ENCODE data around the gene TBC1D2. TPM values are rescaled to one million over a fixed set of nuclear protein-coding genes. Genes with fewer than 3 reads are reported as not detected.

Gene TBC1D2
- total and polyA plus RNA-seq, 10 of the 15 experiments (the other 5 are each of a cell fraction or from before 2014, with no cell fraction given), result 0.04 to 1.6 (median 1.1) TPM

- RAD21 ChIA-PET (ENCODE audit: unreplicated experiment), result no interaction called here
- H3K4me2 ChIP-seq (ENCODE audit: control insufficient read depth, insufficient read depth), result no peak overlapping the region
- in situ Hi-C loops (cut with MboI), result no loop called here
- no peaks in the 10 kb centered on the region for H3K9me3 ChIP-seq (replicated peaks; ENCODE audit: control insufficient read depth, insufficient read depth, low read length)
- H3K27ac ChIP-seq (ENCODE audit: control insufficient read depth, insufficient read depth), result no peak overlapping the region
- H3K4me1 ChIP-seq (ENCODE audit: control insufficient read depth, insufficient read depth, low read length), result peaks cover 18% of the 10 kb centered on the region
- TF ChIP-seq NFYA (IDR thresholded peaks at IDR 0.05; ENCODE audit: borderline replicate concordance, low read depth, low read length) (no peak), SMAD5 (IDR thresholded peaks at IDR 0.05; ENCODE audit: low read depth) (no peak), RB1 (IDR thresholded peaks at IDR 0.05; ENCODE audit: borderline replicate concordance) (no peak), STAT3 (IDR thresholded peaks at IDR 0.05; ENCODE audit: low read depth, low read length) (no peak), WRNIP1 (IDR thresholded peaks at IDR 0.05; ENCODE audit: borderline replicate concordance, low read depth, low read length) (no peak), GATAD2B (conservative IDR thresholded peaks at IDR 0.05; ENCODE audit: low read depth) (no peak), CBX3 (IDR thresholded peaks at IDR 0.05; ENCODE audit: borderline replicate concordance, low read depth) (no peak), TCF12 (IDR thresholded peaks at IDR 0.05; ENCODE audit: low read depth, low read length) (no peak), CHD1 (IDR thresholded peaks at IDR 0.05; ENCODE audit: low read depth, low read length) (no peak), NFXL1 (IDR thresholded peaks at IDR 0.05; ENCODE audit: borderline replicate concordance) (no peak), TARDBP (IDR thresholded peaks at IDR 0.05; ENCODE audit: borderline replicate concordance) (no peak), ZNF24 (IDR thresholded peaks at IDR 0.05) (no peak)
- TF ChIP-seq, protein P1, sequence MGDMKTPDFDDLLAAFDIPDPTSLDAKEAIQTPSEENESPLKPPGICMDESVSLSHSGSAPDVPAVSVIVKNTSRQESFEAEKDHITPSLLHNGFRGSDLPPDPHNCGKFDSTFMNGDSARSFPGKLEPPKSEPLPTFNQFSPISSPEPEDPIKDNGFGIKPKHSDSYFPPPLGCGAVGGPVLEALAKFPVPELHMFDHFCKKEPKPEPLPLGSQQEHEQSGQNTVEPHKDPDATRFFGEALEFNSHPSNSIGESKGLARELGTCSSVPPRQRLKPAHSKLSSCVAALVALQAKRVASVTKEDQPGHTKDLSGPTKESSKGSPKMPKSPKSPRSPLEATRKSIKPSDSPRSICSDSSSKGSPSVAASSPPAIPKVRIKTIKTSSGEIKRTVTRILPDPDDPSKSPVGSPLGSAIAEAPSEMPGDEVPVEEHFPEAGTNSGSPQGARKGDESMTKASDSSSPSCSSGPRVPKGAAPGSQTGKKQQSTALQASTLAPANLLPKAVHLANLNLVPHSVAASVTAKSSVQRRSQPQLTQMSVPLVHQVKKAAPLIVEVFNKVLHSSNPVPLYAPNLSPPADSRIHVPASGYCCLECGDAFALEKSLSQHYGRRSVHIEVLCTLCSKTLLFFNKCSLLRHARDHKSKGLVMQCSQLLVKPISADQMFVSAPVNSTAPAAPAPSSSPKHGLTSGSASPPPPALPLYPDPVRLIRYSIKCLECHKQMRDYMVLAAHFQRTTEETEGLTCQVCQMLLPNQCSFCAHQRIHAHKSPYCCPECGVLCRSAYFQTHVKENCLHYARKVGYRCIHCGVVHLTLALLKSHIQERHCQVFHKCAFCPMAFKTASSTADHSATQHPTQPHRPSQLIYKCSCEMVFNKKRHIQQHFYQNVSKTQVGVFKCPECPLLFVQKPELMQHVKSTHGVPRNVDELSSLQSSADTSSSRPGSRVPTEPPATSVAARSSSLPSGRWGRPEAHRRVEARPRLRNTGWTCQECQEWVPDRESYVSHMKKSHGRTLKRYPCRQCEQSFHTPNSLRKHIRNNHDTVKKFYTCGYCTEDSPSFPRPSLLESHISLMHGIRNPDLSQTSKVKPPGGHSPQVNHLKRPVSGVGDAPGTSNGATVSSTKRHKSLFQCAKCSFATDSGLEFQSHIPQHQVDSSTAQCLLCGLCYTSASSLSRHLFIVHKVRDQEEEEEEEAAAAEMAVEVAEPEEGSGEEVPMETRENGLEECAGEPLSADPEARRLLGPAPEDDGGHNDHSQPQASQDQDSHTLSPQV (IDR thresholded peaks at IDR 0.05), result no peak
- TF ChIP-seq, protein P2, sequence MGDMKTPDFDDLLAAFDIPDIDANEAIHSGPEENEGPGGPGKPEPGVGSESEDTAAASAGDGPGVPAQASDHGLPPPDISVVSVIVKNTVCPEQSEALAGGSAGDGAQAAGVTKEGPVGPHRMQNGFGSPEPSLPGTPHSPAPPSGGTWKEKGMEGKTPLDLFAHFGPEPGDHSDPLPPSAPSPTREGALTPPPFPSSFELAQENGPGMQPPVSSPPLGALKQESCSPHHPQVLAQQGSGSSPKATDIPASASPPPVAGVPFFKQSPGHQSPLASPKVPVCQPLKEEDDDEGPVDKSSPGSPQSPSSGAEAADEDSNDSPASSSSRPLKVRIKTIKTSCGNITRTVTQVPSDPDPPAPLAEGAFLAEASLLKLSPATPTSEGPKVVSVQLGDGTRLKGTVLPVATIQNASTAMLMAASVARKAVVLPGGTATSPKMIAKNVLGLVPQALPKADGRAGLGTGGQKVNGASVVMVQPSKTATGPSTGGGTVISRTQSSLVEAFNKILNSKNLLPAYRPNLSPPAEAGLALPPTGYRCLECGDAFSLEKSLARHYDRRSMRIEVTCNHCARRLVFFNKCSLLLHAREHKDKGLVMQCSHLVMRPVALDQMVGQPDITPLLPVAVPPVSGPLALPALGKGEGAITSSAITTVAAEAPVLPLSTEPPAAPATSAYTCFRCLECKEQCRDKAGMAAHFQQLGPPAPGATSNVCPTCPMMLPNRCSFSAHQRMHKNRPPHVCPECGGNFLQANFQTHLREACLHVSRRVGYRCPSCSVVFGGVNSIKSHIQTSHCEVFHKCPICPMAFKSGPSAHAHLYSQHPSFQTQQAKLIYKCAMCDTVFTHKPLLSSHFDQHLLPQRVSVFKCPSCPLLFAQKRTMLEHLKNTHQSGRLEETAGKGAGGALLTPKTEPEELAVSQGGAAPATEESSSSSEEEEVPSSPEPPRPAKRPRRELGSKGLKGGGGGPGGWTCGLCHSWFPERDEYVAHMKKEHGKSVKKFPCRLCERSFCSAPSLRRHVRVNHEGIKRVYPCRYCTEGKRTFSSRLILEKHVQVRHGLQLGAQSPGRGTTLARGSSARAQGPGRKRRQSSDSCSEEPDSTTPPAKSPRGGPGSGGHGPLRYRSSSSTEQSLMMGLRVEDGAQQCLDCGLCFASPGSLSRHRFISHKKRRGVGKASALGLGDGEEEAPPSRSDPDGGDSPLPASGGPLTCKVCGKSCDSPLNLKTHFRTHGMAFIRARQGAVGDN (IDR thresholded peaks at IDR 0.05), result no peak
- TF ChIP-seq, protein P3, sequence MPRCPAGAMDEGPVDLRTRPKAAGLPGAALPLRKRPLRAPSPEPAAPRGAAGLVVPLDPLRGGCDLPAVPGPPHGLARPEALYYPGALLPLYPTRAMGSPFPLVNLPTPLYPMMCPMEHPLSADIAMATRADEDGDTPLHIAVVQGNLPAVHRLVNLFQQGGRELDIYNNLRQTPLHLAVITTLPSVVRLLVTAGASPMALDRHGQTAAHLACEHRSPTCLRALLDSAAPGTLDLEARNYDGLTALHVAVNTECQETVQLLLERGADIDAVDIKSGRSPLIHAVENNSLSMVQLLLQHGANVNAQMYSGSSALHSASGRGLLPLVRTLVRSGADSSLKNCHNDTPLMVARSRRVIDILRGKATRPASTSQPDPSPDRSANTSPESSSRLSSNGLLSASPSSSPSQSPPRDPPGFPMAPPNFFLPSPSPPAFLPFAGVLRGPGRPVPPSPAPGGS (IDR thresholded peaks at IDR 0.05; ENCODE audit: borderline replicate concordance, insufficient read depth, low read depth, low read length, poor library complexity, severe bottlenecking), result no peak
- SMC1A ChIA-PET (ENCODE audit: uncharacterized antibody, unreplicated experiment), result no interaction called here
- CTCF ChIA-PET, result interaction anchor here (1.6 kb wide), 1 partner anchor 32 kb away, joined by 3 read pairs; no protein-coding TSS in a partner anchor
- intact Hi-C loops (cut with micrococcal nuclease; ENCODE audit: unreplicated experiment), result no loop called here
- ATAC-seq (no peak), DNase-seq (ENCODE audit: low read depth, low spot score) (no peak), FAIRE-seq (no peak)
- POLR2A ChIA-PET, result interaction anchor here (0.8 kb wide), 1 partner anchor 8 kb away, joined by 3 read pairs; no protein-coding TSS in a partner anchor
- H3K27me3 ChIP-seq (replicated peaks in 1 of 2; ENCODE audit: control insufficient read depth in 2 of 2, insufficient read depth in 2 of 2, low read length in 1 of 2), result no peaks in the 10 kb centered on the region
- no TSS peak for BruUV-seq (replicated peaks)
- H2AFZ ChIP-seq (ENCODE audit: control insufficient read depth, low read depth, low read length), result no peak overlapping the region
- no peaks in the 10 kb centered on the region for H4K20me1 ChIP-seq (ENCODE audit: control insufficient read depth, insufficient read depth)
- H3K79me2 ChIP-seq (ENCODE audit: control insufficient read depth, insufficient read depth, low read length), result no peaks in the 10 kb centered on the region
- H3K9ac ChIP-seq (ENCODE audit: control insufficient read depth, insufficient read depth, low read length), result no peak overlapping the region
- WGBS (ENCODE audit: insufficient coverage, insufficient replicate concordance, low lambda C conversion rate, missing lambda C conversion rate), result 86% methylated on average over 14 of the region's 16 CpGs
- no peak overlapping the region for H3K4me3 ChIP-seq
- H3K36me3 ChIP-seq (ENCODE audit: control insufficient read depth in 2 of 2, insufficient read depth in 2 of 2, low read length in 1 of 2), result no peaks in the 10 kb centered on the region
These were observed 82.3 kb downstream of the TBC1D2 start for GRCh38 chr9:98173181-98173580.
